GM19025 (cell line): ENCODE data around the gene LAMC2.
"Not testable (repeated sequence)": the region's sequence is repeated elsewhere in the genome, so short reads cannot be mapped to it uniquely, and the experiment has no call there.

ENCODE experiments used
- ATAC-seq: cut with Tn5 transposase; IDR thresholded peaks from one replicate; pipeline ENCODE4 v1.9.1; 2021; ENCODE audit warnings: mild to moderate bottlenecking, low read depth, moderate library complexity; ENCODE audit not compliant: unreplicated experiment

LAMC2 gene

GRCh38 chr1:183234660-183235476 lies 48.8 kb downstream of the LAMC2 start:
- no peak for ATAC-seq

GRCh38 chr1:183235503-183235902 lies 49.4 kb downstream of the LAMC2 start:
- no peak for ATAC-seq

GRCh38 chr1:183236158-183236725 lies 50.2 kb downstream of the LAMC2 start:
- ATAC-seq, result no peak

- ATAC-seq, result no peak
Measured at GRCh38 chr1:183237046-183237445, 51.0 kb downstream of the LAMC2 start.

GRCh38 chr1:183238071-183238470 lies 52.0 kb downstream of the LAMC2 start:
- ATAC-seq, result no peak

DNA sequence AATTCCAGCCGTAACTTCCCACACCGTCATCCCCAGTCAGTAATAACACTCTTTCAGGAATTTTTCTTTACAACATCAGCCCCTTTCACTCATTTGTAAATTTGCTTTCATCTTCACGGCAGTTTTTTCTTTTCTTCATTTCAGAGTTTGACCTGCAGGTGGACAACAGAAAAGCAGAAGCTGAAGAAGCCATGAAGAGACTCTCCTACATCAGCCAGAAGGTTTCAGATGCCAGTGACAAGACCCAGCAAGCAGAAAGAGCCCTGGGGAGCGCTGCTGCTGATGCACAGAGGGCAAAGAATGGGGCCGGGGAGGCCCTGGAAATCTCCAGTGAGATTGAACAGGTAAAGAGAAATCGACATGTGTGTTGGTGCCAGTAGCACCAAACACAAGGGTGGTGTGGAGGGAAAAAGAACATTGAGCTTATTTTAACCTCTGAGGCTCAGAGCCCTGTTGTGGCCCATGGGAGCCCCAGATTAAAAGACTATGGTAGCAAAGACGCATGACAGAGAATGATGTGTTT lies 53.2 kb downstream of the LAMC2 start:
- no peak for ATAC-seq

- no peak for ATAC-seq
Measured at GRCh38 chr1:183239793-183240525, 53.9 kb downstream of the LAMC2 start.

GRCh38 chr1:183240526-183240825 lies 54.4 kb downstream of the LAMC2 start:
- no peak for ATAC-seq

DNA sequence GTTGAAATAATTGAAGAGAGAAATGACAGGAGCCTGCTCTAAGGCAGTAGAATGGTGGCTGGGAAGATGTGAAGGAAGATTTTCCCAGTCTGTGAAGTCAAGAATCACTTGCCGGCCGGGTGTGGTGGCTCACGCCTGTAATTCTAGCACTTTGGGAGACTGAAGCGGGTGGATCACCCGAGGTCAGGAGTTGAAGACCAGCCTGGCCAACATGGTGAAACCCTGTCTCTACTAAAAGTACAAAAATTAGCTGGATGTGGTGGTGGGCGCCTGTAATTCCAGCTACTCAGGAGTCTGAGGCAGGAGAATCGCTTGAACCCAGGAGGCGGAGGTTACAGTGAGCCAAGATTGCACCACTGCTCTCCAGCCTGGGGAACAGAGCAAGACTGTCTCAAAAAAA lies 54.8 kb downstream of the LAMC2 start:
- ATAC-seq, result not testable (repeated sequence)

- no peak for ATAC-seq
Measured at GRCh38 chr1:183241471-183241870, 55.4 kb downstream of the LAMC2 start.

DNA sequence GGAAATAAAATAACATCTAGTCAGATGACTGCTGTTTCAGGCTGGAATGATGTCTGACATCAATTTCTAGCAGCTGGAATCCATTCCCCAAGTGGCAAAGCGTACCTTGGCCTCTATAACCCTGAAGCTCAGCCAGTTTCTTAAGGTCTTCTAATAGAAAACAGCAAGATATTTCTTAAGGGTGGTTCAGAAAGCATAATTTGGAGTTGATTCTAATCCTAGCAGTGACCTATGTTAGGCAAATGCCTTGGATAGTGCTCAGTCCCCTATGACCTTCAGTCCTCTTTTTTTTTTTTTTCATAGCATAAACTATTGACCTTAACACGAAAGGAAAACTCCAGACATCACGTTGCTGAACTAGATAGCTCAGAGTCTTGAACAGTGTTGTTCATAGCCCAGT lies 56.5 kb downstream of the LAMC2 start:
- no peak for ATAC-seq

DNA sequence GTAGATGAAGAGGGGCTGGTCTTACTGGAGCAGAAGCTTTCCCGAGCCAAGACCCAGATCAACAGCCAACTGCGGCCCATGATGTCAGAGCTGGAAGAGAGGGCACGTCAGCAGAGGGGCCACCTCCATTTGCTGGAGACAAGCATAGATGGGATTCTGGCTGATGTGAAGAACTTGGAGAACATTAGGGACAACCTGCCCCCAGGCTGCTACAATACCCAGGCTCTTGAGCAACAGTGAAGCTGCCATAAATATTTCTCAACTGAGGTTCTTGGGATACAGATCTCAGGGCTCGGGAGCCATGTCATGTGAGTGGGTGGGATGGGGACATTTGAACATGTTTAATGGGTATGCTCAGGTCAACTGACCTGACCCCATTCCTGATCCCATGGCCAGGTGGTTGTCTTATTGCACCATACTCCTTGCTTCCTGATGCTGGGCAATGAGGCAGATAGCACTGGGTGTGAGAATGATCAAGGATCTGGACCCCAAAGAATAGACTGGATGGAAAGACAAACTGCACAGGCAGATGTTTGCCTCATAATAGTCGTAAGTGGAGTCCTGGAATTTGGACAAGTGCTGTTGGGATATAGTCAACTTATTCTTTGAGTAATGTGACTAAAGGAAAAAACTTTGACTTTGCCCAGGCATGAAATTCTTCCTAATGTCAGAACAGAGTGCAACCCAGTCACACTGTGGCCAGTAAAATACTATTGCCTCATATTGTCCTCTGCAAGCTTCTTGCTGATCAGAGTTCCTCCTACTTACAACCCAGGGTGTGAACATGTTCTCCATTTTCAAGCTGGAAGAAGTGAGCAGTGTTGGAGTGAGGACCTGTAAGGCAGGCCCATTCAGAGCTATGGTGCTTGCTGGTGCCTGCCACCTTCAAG lies 57.3 kb downstream of the LAMC2 start:
- no peak for ATAC-seq

DNA sequence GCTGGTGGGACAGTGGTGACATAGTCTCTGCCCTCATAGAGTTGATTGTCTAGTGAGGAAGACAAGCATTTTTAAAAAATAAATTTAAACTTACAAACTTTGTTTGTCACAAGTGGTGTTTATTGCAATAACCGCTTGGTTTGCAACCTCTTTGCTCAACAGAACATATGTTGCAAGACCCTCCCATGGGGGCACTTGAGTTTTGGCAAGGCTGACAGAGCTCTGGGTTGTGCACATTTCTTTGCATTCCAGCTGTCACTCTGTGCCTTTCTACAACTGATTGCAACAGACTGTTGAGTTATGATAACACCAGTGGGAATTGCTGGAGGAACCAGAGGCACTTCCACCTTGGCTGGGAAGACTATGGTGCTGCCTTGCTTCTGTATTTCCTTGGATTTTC lies 58.4 kb downstream of the LAMC2 start:
- no peak for ATAC-seq

DNA sequence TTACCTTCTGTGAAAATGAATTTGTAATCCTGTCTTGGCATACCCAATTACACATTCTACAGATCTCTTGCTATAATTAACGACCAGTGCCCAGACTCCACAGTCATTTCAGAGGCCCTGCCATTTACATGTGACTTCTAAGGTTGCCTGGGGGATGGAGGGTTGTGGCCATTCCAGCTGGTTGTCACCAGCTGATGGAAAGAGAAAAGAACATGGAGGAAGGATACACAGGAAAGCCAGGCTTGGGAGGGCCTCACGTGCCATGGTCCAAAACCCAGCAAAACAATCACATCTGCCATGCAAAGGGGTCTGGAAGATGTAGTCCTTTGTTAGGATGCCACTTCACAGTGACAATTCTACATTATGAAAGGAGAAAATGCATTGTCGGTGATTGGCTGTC lies 59.3 kb downstream of the LAMC2 start:
- no peak for ATAC-seq

DNA sequence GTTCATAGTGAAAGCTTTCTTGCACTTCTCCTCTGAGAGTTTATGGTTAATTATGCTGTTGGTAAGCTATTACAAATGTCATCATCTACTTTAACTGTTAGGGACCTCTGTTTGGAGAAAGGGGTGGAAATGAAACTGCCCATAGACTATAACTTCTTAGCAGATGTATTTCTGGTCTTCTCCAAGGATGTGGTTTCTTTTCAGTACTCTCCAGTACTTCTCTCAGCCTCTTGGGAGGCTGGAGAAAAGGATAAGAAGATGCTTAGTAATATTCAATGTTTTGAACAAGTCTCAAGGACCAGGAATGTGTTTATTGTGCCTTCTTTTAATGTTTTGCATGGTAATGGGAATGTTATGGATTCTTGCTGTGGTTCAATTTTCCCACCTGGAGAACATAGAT lies 60.4 kb downstream of the LAMC2 start:
- ATAC-seq, result no peak

- ATAC-seq, result no peak
Measured at GRCh38 chr1:183247066-183247465, 61.0 kb downstream of the LAMC2 start.

DNA sequence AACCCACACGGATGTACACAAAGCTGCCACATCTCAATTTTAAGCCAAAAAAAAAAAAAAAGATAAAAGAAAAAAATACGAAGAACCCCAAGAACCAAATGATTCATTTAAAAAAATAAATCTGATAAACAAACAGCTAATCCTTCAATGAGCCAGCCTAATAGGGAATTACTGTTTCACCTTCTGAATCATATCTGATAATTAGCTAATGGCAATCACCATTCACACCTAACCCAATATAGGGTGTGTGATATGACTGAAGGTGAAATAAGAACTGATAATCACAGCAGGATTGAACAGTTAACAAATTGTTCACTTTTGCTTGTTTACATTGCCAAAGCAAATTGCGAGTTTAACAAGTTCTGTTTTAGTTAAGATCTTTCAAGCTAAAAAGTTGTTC lies 61.4 kb downstream of the LAMC2 start:
- no peak for ATAC-seq

DNA sequence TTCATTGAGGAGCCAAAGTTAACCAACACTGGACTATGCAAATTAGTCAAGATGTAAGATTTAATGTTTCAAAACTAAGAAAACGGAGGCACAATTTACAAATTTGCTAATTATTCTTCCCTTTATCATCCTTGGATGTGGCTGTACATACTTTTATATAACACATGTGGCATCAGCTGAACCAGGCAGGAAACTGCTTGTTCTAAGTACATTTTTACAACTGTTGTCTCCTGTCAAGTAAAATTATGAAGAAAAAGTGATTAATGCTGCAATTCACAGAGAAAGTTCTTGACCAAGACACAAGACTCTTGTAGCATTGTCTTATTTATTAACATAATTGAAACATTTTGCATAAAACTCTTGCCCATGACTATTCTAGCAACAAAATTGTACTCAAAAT lies 61.9 kb downstream of the LAMC2 start:
- ATAC-seq, result no peak

DNA sequence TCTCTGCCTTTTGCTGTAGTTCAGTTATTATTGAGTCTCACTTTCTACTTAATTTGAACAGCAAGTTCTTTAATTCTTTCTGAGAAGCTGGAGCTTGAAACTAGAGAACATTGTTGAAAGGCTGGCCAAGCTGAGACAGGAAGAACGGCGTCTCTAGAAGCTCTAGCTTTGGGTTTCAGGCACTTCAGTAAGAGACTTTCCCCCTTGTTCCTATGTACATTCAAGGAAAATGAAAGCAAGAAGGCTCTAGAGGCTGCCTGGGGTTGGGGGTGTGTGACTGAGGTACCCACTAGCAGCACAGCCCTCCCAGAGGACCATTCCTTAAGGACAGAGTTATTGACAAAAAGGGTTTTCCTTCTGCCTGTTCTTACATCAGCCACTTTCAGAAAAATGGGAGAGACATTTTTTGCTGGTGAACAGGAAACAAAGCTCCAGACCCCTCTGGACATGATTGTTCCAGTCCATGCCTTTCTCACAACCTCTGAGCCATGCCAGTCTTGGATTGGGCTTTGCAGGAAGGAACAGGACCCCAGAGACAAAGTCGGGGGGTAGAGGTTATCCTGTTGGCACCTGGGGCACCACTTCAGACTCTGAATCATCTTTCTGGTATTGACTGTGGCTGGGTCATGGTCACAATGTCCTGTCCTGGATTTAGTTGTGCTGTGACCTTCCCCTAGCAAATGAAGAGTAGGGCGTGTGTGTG lies 63.1 kb downstream of the LAMC2 start:
- no peak for ATAC-seq

DNA sequence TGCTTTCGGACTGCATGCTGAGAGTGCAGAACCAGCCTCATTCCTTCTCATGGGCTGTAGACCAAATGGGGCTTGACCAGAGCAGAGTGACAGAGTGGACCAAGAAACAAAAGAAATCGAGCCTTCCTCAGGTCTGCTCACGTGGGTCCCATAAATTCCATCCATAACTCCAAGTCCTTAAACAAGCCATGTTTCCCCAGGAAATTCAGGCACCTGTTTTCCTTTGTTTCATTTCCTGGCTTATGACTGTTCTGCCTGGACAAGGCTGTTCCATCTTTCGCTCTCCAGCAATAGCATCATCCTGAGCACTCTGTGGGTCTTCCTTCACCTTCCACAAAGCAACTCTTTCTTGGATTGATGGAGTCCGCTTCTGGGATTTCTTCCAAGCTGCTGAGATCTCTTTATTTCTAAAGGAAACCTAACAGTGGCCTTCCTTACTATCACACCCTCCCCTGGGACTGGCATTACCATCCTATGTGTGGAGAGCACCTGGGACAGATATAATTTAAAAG lies 63.9 kb downstream of the LAMC2 start:
- no peak for ATAC-seq
